Bone marrow (tissue), 2 donors: ENCODE data around the gene LRIG3.
"Not testable (repeated sequence)": the region's sequence is repeated elsewhere in the genome, so short reads cannot be mapped to it uniquely, and the experiment has no call there.

Experiments
- DNase-seq, 2 donors: peaks; one replicate each; lab custom pipeline; 2025; lab: John Stamatoyannopoulos, UW

Gene LRIG3

GRCh38 chr12:58897969-58898368, 22.3 kb downstream of the LRIG3 start:
- DNase-seq, result no peak

GRCh38 chr12:58896278-58896677, 24.0 kb downstream of the LRIG3 start:
- DNase-seq, result no peak

GRCh38 chr12:58895053-58895452, 25.3 kb downstream of the LRIG3 start:
- DNase-seq, result no peak

GRCh38 chr12:58894040-58894439, 26.3 kb downstream of the LRIG3 start:
- no peak for DNase-seq

GRCh38 chr12:58893495-58893894, 26.8 kb downstream of the LRIG3 start:
- DNase-seq, result no peak

GRCh38 chr12:58889557-58889956, 30.7 kb downstream of the LRIG3 start:
- no peak for DNase-seq

GRCh38 chr12:58888131-58888783, 32.0 kb downstream of the LRIG3 start:
- no peak for DNase-seq

GRCh38 chr12:58887068-58887467, 33.2 kb downstream of the LRIG3 start:
- DNase-seq, result no peak

- no peak for DNase-seq
Measured at GRCh38 chr12:58886474-58886873, 33.8 kb downstream of the LRIG3 start.

GRCh38 chr12:58884916-58885315, 35.4 kb downstream of the LRIG3 start:
- no peak for DNase-seq

- DNase-seq, result no peak
Measured at GRCh38 chr12:58883576-58884334, 36.5 kb downstream of the LRIG3 start.

GRCh38 chr12:58882826-58883225, 37.5 kb downstream of the LRIG3 start:
- no peak for DNase-seq

- DNase-seq, result no peak
Measured at GRCh38 chr12:58881816-58882215, 38.5 kb downstream of the LRIG3 start.

GRCh38 chr12:58880639-58881038, 39.7 kb downstream of the LRIG3 start:
- no peak for DNase-seq

GRCh38 chr12:58877243-58877743, 43.0 kb downstream of the LRIG3 start:
- DNase-seq, result no peak

GRCh38 chr12:58873496-58873895, 46.8 kb downstream of the LRIG3 start:
- no peak for DNase-seq

- DNase-seq, result no peak
Measured at GRCh38 chr12:58871556-58871955, 48.7 kb downstream of the LRIG3 start.

GRCh38 chr12:58870595-58870994, 49.7 kb downstream of the LRIG3 start:
- DNase-seq, result no peak

GRCh38 chr12:58860788-58861240, 59.5 kb downstream of the LRIG3 start:
- DNase-seq, result no peak

- no peak for DNase-seq
Measured at GRCh38 chr12:58860056-58860787, 60.1 kb downstream of the LRIG3 start.

- DNase-seq, result no peak
Measured at GRCh38 chr12:58858030-58858429, 62.3 kb downstream of the LRIG3 start.

- not testable (repeated sequence) for DNase-seq
Measured at GRCh38 chr12:58857206-58857605, 63.1 kb downstream of the LRIG3 start.

GRCh38 chr12:58855630-58856029, 64.7 kb downstream of the LRIG3 start:
- not testable (repeated sequence) for DNase-seq
